ENCODE results near the gene APCDD1. TPM values are rescaled to one million over a fixed set of nuclear protein-coding genes. Genes with fewer than 3 reads are reported as not detected.

APCDD1 gene
- total RNA-seq, 1 donor from 2014 or later, result 1.9 TPM

DNA sequence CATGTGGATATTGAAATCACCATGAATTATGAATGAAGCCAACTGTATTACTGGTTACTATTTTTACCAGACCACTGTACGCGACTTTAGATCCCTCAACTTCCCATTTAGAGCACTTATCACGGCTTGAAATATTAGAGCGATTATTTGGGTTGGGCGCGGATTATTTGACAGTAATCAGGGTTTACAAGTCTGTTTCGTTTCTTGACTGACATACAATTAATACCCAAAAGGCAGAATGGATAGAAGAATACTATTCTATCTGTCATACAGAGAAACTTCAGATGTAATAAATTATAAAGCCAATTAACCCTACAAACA lies 70.9 kb downstream of the APCDD1 start:
- H3K4me3 ChIP-seq, result peak overlapping the region; percentile 84
- peaks cover 36% of the 10 kb centered on the region for H3K4me1 Mint-ChIP-seq
- no peak for DNase-seq (ENCODE audit: low spot score)
- peak overlapping the region; percentile 86 for H3K4me2 ChIP-seq
- no peaks in the 10 kb centered on the region for H3K9me3 Mint-ChIP-seq
- peak overlapping the region; percentile 74 for H2AFZ ChIP-seq (replicated peaks)
- peak overlapping the region; percentile 97 for H3K4me3 Mint-ChIP-seq
- peaks cover 3% of the 10 kb centered on the region for H3K27me3 Mint-ChIP-seq (ENCODE audit: insufficient read depth, low read depth)
- no peak overlapping the region for H3K27ac Mint-ChIP-seq
- H3K36me3 Mint-ChIP-seq, result peaks cover 3% of the 10 kb centered on the region
- H4K20me1 ChIP-seq (ENCODE audit: low read depth), result peaks cover 22% of the 10 kb centered on the region
- H3K36me3 ChIP-seq, result no peaks in the 10 kb centered on the region
- peaks cover 9% of the 10 kb centered on the region for H3F3A ChIP-seq (ENCODE audit: low read depth)
- no peaks in the 10 kb centered on the region for H3K9me3 ChIP-seq (ENCODE audit: low read depth)
- no peak overlapping the region for H3K9ac ChIP-seq
- peaks cover 41% of the 10 kb centered on the region for H3K79me2 ChIP-seq (ENCODE audit: low read depth)
- no peak overlapping the region for H3K27ac ChIP-seq
- TF ChIP-seq, protein P1, sequence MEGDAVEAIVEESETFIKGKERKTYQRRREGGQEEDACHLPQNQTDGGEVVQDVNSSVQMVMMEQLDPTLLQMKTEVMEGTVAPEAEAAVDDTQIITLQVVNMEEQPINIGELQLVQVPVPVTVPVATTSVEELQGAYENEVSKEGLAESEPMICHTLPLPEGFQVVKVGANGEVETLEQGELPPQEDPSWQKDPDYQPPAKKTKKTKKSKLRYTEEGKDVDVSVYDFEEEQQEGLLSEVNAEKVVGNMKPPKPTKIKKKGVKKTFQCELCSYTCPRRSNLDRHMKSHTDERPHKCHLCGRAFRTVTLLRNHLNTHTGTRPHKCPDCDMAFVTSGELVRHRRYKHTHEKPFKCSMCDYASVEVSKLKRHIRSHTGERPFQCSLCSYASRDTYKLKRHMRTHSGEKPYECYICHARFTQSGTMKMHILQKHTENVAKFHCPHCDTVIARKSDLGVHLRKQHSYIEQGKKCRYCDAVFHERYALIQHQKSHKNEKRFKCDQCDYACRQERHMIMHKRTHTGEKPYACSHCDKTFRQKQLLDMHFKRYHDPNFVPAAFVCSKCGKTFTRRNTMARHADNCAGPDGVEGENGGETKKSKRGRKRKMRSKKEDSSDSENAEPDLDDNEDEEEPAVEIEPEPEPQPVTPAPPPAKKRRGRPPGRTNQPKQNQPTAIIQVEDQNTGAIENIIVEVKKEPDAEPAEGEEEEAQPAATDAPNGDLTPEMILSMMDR (IDR thresholded peaks at IDR 0.05), result no peak
- TF ChIP-seq EZH2phosphoT487 (IDR thresholded peaks at IDR 0.05) (no peak), EZH2 (IDR thresholded peaks at IDR 0.05) (no peak)
- H3K4me1 ChIP-seq, result peaks cover 5% of the 10 kb centered on the region
- peaks cover 5% of the 10 kb centered on the region for H3K27me3 ChIP-seq

DNA sequence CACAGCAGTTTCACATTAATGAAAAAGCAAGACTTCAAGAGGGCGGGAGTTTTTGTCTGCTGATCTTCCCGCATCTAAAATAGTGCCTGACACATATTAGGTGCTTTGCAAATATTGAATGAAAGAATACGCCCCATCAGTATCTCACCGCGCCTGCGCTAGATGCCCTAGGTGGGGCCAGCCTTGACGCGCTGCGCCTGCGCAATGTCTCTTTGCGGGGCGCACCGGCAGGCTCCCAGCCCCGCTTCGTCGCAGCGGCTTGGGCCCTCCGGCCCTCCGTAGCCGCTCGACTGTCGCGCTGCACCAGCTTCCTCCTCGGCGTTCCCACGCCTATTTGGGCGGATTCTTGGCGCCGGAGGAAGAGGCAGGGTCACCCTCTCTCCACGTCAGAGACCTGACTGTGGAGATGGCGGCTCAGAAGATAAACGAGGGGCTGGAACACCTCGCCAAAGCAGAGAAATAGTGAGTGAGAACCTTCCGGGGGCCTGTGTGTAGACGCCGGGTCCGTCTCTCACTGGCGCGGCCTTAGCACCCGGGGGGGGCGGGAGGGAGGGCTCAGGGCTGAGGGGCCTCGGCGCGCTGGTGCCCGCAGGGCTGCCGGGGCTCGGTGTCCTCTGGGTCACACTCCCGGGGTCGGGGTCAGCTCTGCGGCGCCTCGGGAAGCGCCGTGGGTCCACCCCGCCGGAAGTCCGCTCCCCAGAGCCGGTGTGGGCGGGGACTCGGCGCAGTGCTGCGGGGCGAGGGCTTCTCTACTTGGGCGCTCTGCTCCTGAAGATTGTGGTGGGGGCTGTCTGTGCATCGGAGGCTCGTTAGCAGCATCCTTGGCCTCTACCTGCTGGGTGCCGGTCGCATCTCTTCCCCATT lies 71.5 kb downstream of the APCDD1 start, which contains the start of gene NAPG:
Gene NAPG, plus strand, starts transcription at position 331 of the 864 bp plus-strand sequence. Its CDS starts 76 bp downstream, at position 407.
- Histone ChIP-seq H3K36me3 (no peaks in the 10 kb centered on the region), H3K4me1 (peaks cover 5% of the 10 kb centered on the region), H3K4me2 (peak within 1 kb of the TSS; percentile 86), H3F3A (ENCODE audit: low read depth) (peaks cover 9% of the 10 kb centered on the region), H3K27me3 (peaks cover 5% of the 10 kb centered on the region), H3K27ac (peak within 1 kb of the TSS; percentile 96), H3K9me3 (ENCODE audit: low read depth) (no peaks in the 10 kb centered on the region), H3K79me2 (ENCODE audit: low read depth) (peaks cover 47% of the 10 kb centered on the region), H3K9ac (peak within 1 kb of the TSS; percentile 67), H3K4me3 (peak within 1 kb of the TSS; percentile 84), H4K20me1 (ENCODE audit: low read depth) (peaks cover 27% of the 10 kb centered on the region), H2AFZ (replicated peaks) (peak within 1 kb of the TSS; percentile 74)
- H3K36me3 Mint-ChIP-seq, result peaks cover 3% of the 10 kb centered on the region
- no peaks in the 10 kb centered on the region for H3K9me3 Mint-ChIP-seq
- peaks cover 3% of the 10 kb centered on the region for H3K27me3 Mint-ChIP-seq (ENCODE audit: insufficient read depth, low read depth)
- H3K4me1 Mint-ChIP-seq, result peaks cover 36% of the 10 kb centered on the region
- DNase-seq (ENCODE audit: low spot score), result peak; percentile 96
- peak within 1 kb of the TSS; percentile 90 for H3K27ac Mint-ChIP-seq
- H3K4me3 Mint-ChIP-seq, result peak within 1 kb of the TSS; percentile 97
- no peak for TF ChIP-seq EZH2phosphoT487 (IDR thresholded peaks at IDR 0.05)
- TF ChIP-seq, protein P1 (IDR thresholded peaks at IDR 0.05), result no peak
- no peak for TF ChIP-seq EZH2 (IDR thresholded peaks at IDR 0.05)

DNA sequence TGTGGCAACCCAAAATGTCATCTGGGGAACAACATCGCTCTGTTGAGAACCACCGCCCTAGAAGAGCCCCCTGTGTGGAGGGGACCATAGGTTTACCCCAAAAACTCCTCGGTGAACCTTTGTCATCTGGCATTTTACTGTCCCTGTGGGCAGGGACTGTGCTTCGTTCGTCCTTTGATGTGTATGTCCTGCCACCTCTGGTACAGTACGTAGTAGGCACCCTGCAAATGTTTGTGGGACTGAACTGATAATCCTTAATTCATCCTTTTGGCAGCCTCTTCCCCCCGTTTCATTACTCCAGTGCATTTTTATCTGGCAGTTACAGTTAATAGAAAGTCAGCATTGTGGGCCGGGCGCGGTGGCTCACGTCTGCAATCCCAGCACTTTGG lies 72.1 kb downstream of the APCDD1 start:
- TF ChIP-seq EZH2 (IDR thresholded peaks at IDR 0.05) (no peak), EZH2phosphoT487 (IDR thresholded peaks at IDR 0.05) (no peak)
- TF ChIP-seq, protein P1 (IDR thresholded peaks at IDR 0.05), result no peak
- H3K79me2 ChIP-seq (ENCODE audit: low read depth), result peaks cover 53% of the 10 kb centered on the region

More for the DNA sequence above, 72.1 kb downstream of the APCDD1 start:
- peaks cover 3% of the 10 kb centered on the region for H3K36me3 Mint-ChIP-seq
- Histone ChIP-seq H3K27ac (peak overlapping the region; percentile 96), H2AFZ (replicated peaks) (peak overlapping the region; percentile 74), H4K20me1 (ENCODE audit: low read depth) (peaks cover 28% of the 10 kb centered on the region), H3K9me3 (ENCODE audit: low read depth) (no peaks in the 10 kb centered on the region), H3K4me2 (peak overlapping the region; percentile 86), H3K27me3 (peaks cover 4% of the 10 kb centered on the region), H3F3A (ENCODE audit: low read depth) (peaks cover 9% of the 10 kb centered on the region), H3K4me1 (peaks cover 5% of the 10 kb centered on the region), H3K4me3 (peak overlapping the region; percentile 84), H3K36me3 (no peaks in the 10 kb centered on the region), H3K9ac (peak overlapping the region; percentile 67)
- no peak for DNase-seq (ENCODE audit: low spot score)
- H3K9me3 Mint-ChIP-seq, result no peaks in the 10 kb centered on the region
- peak overlapping the region; percentile 38 for H3K27ac Mint-ChIP-seq
- H3K4me3 Mint-ChIP-seq, result peak overlapping the region; percentile 97
- peaks cover 3% of the 10 kb centered on the region for H3K27me3 Mint-ChIP-seq (ENCODE audit: insufficient read depth, low read depth)
- peaks cover 36% of the 10 kb centered on the region for H3K4me1 Mint-ChIP-seq

Measured in neural progenitor cell (in vitro differentiated cells).